CD14-positive monocyte (primary cell): ENCODE measurements around the gene OR8U1. TPM values are rescaled to one million over a fixed set of nuclear protein-coding genes. Genes with fewer than 3 reads are reported as not detected.

Source experiments
- DNase-seq, 3 donors: peaks; one replicate each; pipeline ENCODE4 v3.0.0-alpha.2; 2011 to 2022
- H2AFZ ChIP-seq: 2 replicates; pipeline ENCODE4 v1.6.0; 2012; ENCODE audit warnings: mild to moderate bottlenecking, low read depth, low read length, inconsistent platforms; ENCODE audit not compliant: insufficient read depth, poor library complexity, severe bottlenecking
- H3K27ac ChIP-seq, 2 donors: 1 replicate in 1 of 2; 2 replicates in 1 of 2; pipeline ENCODE4 v1.5.1; 2012 to 2013; ENCODE audit warnings: low read length in 2 of 2, control low read depth in 1 of 2, inconsistent platforms in 1 of 2, low read depth in 1 of 2, mild to moderate bottlenecking in 1 of 2
- H3K27me3 ChIP-seq, 2 donors: one replicate each; pipeline versions ENCODE4 v1.6.0 to v1.6.1; 2011 to 2013; ENCODE audit warnings: low read length in 2 of 2; ENCODE audit not compliant: control insufficient read depth in 2 of 2, insufficient read depth in 2 of 2
- H3K36me3 ChIP-seq, 2 donors: replicated peaks in 1 of 2; 1 replicate in 1 of 2; 2 replicates in 1 of 2; pipeline versions ENCODE4 v1.5.1 to v1.6.1; 2012 to 2013; ENCODE audit warnings: low read length in 2 of 2, control low read depth in 1 of 2, inconsistent platforms in 1 of 2, mild to moderate bottlenecking in 1 of 2; ENCODE audit not compliant: insufficient read depth in 2 of 2, control insufficient read depth in 1 of 2
- H3K4me1 ChIP-seq, 2 donors: 1 replicate in 1 of 2; 2 replicates in 1 of 2; pipeline versions ENCODE4 v1.5.1 to v1.6.1; 2012 to 2013; ENCODE audit warnings: low read length in 2 of 2, control low read depth in 1 of 2, inconsistent platforms in 1 of 2, mild to moderate bottlenecking in 1 of 2, moderate library complexity in 1 of 2; ENCODE audit not compliant: insufficient read depth in 2 of 2, control insufficient read depth in 1 of 2
- H3K4me2 ChIP-seq: replicated peaks from 2 replicates; pipeline ENCODE3; 2012; ENCODE audit warnings: low read length, moderate library complexity, mild to moderate bottlenecking; ENCODE audit not compliant: poor library complexity, severe bottlenecking; ENCODE audit errors: extremely low read depth
- H3K4me3 ChIP-seq, 3 experiments: fragments of 200-600 bp in 1 of 3; sonication (generic) in 1 of 3; replicated peaks in 1 of 3; 1 replicate in 2 of 3; 2 replicates in 1 of 3; pipeline ENCODE4 v1.5.1; 2011 to 2013; ENCODE audit warnings: low read length in 3 of 3, mild to moderate bottlenecking in 3 of 3, control low read depth in 2 of 3, low read depth in 2 of 3, inconsistent platforms in 1 of 3, moderate library complexity in 1 of 3
- H3K79me2 ChIP-seq: 2 replicates; pipeline ENCODE4 v1.6.0; 2012; ENCODE audit warnings: mild to moderate bottlenecking, control low read depth, inconsistent platforms, low read length, moderate library complexity; ENCODE audit not compliant: insufficient read depth
- H3K9ac ChIP-seq: 2 replicates; pipeline ENCODE4 v1.6.0; 2017; ENCODE audit warnings: low read length, mild to moderate bottlenecking; ENCODE audit not compliant: insufficient read depth, poor library complexity, severe bottlenecking
- H3K9me3 ChIP-seq, 2 donors: replicated peaks in 1 of 2; 1 replicate in 1 of 2; 2 replicates in 1 of 2; pipeline versions ENCODE4 v1.5.1 to v1.6.1; 2012 to 2013; ENCODE audit warnings: low read length in 2 of 2, control low read depth in 1 of 2; ENCODE audit not compliant: control insufficient read depth in 1 of 2, insufficient read depth in 1 of 2
- H4K20me1 ChIP-seq: 2 replicates; pipeline ENCODE4 v1.6.0; 2012; ENCODE audit warnings: mild to moderate bottlenecking, low read length, control low read depth, moderate library complexity; ENCODE audit not compliant: insufficient read depth
- H3K27ac Mint-ChIP-seq, 7 donors: one replicate each; pipeline ENCODE4 v1.8.0; 2020; ENCODE audit warnings: mild to moderate bottlenecking in 7 of 7, mixed read lengths in 7 of 7, moderate library complexity in 6 of 7, inconsistent platforms in 2 of 7
- H3K27me3 Mint-ChIP-seq, 3 donors: one replicate each; pipeline ENCODE4 v1.8.0; 2021 to 2022; ENCODE audit warnings: low read depth in 3 of 3, mild to moderate bottlenecking in 3 of 3, mixed read lengths in 3 of 3, moderate library complexity in 3 of 3, inconsistent platforms in 1 of 3
- H3K36me3 Mint-ChIP-seq, 2 donors: one replicate each; pipeline ENCODE4 v1.8.0; 2020; ENCODE audit warnings: mixed read lengths in 2 of 2, inconsistent platforms in 1 of 2, mild to moderate bottlenecking in 1 of 2
- H3K4me1 Mint-ChIP-seq: one replicate; pipeline ENCODE4 v1.8.0; 2020; ENCODE audit warnings: mild to moderate bottlenecking, mixed read lengths
- H3K4me3 Mint-ChIP-seq, 2 donors: one replicate each; pipeline ENCODE4 v1.8.0; 2020; ENCODE audit warnings: mild to moderate bottlenecking in 2 of 2, mixed read lengths in 2 of 2, moderate library complexity in 1 of 2
- H3K9me3 Mint-ChIP-seq, 7 donors: one replicate each; pipeline ENCODE4 v1.8.0; 2020 to 2022; ENCODE audit warnings: mixed read lengths in 7 of 7, mild to moderate bottlenecking in 6 of 7, moderate library complexity in 6 of 7, inconsistent platforms in 2 of 7
- CTCF ChIP-seq: fragments of 200-600 bp; IDR thresholded peaks from one replicate; pipeline ENCODE4 v1.8.0; 2022; ENCODE audit warnings: antibody characterized with exemption, mild to moderate bottlenecking
- WGBS: methylation state at CpG from one replicate; pipeline ENCODE4 v1.1.5; 2013; ENCODE audit warnings: missing lambda C conversion rate; ENCODE audit not compliant: insufficient coverage; 5-methylcytosine and 5-hydroxymethylcytosine counted together
- intact Hi-C, 2 donors: fragments of 100-400 bp; cut with micrococcal nuclease; formaldehyde crosslinking; loops; one replicate each; pipeline versions ENCODE4 v1.15.0 to v1.15.1; 2023
- polyA plus RNA-seq, 3 donors: library from polyadenylated mRNA; depleted of rRNA in 1 of 3; unstranded in 2 of 3; stranded (reverse) in 1 of 3; fragments of 300-500 nt in 2 of 3; fragments of >200 nt in 1 of 3; fragmentation: Illumina TruSeq in 2 of 3; gene quantifications; 1 replicate in 2 of 3; 2 replicates in 1 of 3; pipeline ENCODE4 v1.2.3, GENCODE V29; 2012 to 2021

Gene OR8U1
- polyA plus RNA-seq, 3 donors, result not detected

- H3K4me1 ChIP-seq, result no peaks in the 10 kb centered on the region
- H3K27ac Mint-ChIP-seq, result no peak within 1 kb of the TSS
- no peak within 1 kb of the TSS for H3K4me3 ChIP-seq
- H3K4me3 Mint-ChIP-seq, result no peak within 1 kb of the TSS
- H3K79me2 ChIP-seq, result no peaks in the 10 kb centered on the region
- no peak within 1 kb of the TSS for H3K4me2 ChIP-seq
- no peaks in the 10 kb centered on the region for H3K36me3 ChIP-seq
- no peaks in the 10 kb centered on the region for H3K27me3 Mint-ChIP-seq
- no peaks in the 10 kb centered on the region for H3K27me3 ChIP-seq
- peaks cover 0 to 13% (median 5%) of the 10 kb centered on the region in 7 donors for H3K9me3 Mint-ChIP-seq
- peaks cover 0 to 6% of the 10 kb centered on the region in 2 donors for H3K9me3 ChIP-seq
- intact Hi-C loops, result no loop called here
- WGBS, result no CpG with 5 or more reads among the region's 1 CpG
- no peaks in the 10 kb centered on the region for H3K4me1 Mint-ChIP-seq
- H3K36me3 Mint-ChIP-seq, result no peaks in the 10 kb centered on the region
- DNase-seq, result no peak
- TF ChIP-seq CTCF, result no peak
- H2AFZ ChIP-seq, result no peak within 1 kb of the TSS
- H4K20me1 ChIP-seq, result no peaks in the 10 kb centered on the region
- H3K9ac ChIP-seq, result no peak within 1 kb of the TSS
- H3K27ac ChIP-seq, result no peak within 1 kb of the TSS
Observed at GRCh38 chr11:56345739-56346138, 29.7 kb upstream of the OR8U1 start, which contains the start of gene OR8K1. TSS of gene OR8K1 (plus strand) at chr11:56346039. CDS start at chr11:56346039, 0 bp downstream.

- Histone ChIP-seq H3K9ac (no peak within 1 kb of the TSS), H3K4me2 (no peak within 1 kb of the TSS), H3K4me1 (no peaks in the 10 kb centered on the region), H4K20me1 (no peaks in the 10 kb centered on the region), H3K27ac (no peak within 1 kb of the TSS), H3K4me3 (no peak within 1 kb of the TSS), H3K9me3 (peaks cover 4% of the 10 kb centered on the region in 2 donors), H2AFZ (no peak within 1 kb of the TSS), H3K27me3 (no peaks in the 10 kb centered on the region), H3K36me3 (no peaks in the 10 kb centered on the region), H3K79me2 (no peaks in the 10 kb centered on the region)
- H3K36me3 Mint-ChIP-seq, result no peaks in the 10 kb centered on the region
- no CpG with 5 or more reads among the region's 2 CpGs for WGBS
- intact Hi-C loops, result no loop called here
- no peaks in the 10 kb centered on the region for H3K27me3 Mint-ChIP-seq
- H3K4me3 Mint-ChIP-seq, result no peak within 1 kb of the TSS
- peaks cover 0 to 5% (median 1%) of the 10 kb centered on the region in 7 donors for H3K9me3 Mint-ChIP-seq
- H3K27ac Mint-ChIP-seq, result no peak within 1 kb of the TSS
- no peak for DNase-seq
- no peaks in the 10 kb centered on the region for H3K4me1 Mint-ChIP-seq
- TF ChIP-seq CTCF, result no peak
Observed at GRCh38 chr11:56353991-56354390, 21.4 kb upstream of the OR8U1 start, which contains the start of gene OR8J1. TSS of gene OR8J1 (plus strand) at chr11:56354291. CDS start at chr11:56360247, 5,956 bp downstream.
